Activated T-cell treated with anti-CD3 and anti-CD28 coated beads, Interleukin-2, amount 50 U/mL, for 72 hours (primary cell): ENCODE data around the gene BANF2. TPM values are rescaled to one million over a fixed set of nuclear protein-coding genes. Genes with fewer than 3 reads are reported as not detected.
"Not testable (repeated sequence)": the region's sequence is repeated elsewhere in the genome, so short reads cannot be mapped to it uniquely, and the experiment has no call there.

ENCODE experiments used
- ATAC-seq, 2 donors: fragments of 150-1000 bp; cut with Tn5 transposase; replicated peaks in 1 of 2; 2 replicates each; pipeline ENCODE4 v1.10.0; 2021; ENCODE audit warnings: moderate library complexity in 2 of 2, mild to moderate bottlenecking in 1 of 2
- DNase-seq, 2 donors: peaks; one replicate each; pipeline ENCODE4 v3.0.0; 2021 to 2022; ENCODE audit warnings: mixed read lengths in 1 of 2
- H3K27ac Mint-ChIP-seq: one replicate; pipeline ENCODE4 v1.8.0; 2022; ENCODE audit warnings: mild to moderate bottlenecking, moderate library complexity, mixed read lengths
- H3K27me3 Mint-ChIP-seq: one replicate; pipeline ENCODE4 v1.8.0; 2022; ENCODE audit warnings: low read depth, mixed read lengths
- H3K36me3 Mint-ChIP-seq, 2 donors: one replicate each; pipeline ENCODE4 v1.8.0; 2022; ENCODE audit warnings: mixed read lengths in 2 of 2, mild to moderate bottlenecking in 1 of 2; ENCODE audit not compliant: insufficient read depth in 2 of 2
- H3K4me1 Mint-ChIP-seq: one replicate; pipeline ENCODE4 v1.8.0; 2022; ENCODE audit warnings: low read depth, mixed read lengths
- H3K4me3 Mint-ChIP-seq, 2 donors: one replicate each; pipeline ENCODE4 v1.8.0; 2022; ENCODE audit warnings: mild to moderate bottlenecking in 2 of 2, mixed read lengths in 2 of 2, moderate library complexity in 2 of 2
- H3K9me3 Mint-ChIP-seq, 2 donors: one replicate each; pipeline ENCODE4 v1.8.0; 2022; ENCODE audit warnings: mixed read lengths in 2 of 2
- total RNA-seq, 2 donors: library from RNA; stranded (reverse); gene quantifications; one replicate each; pipeline ENCODE4 v1.2.3, GENCODE V29; 2022

Gene BANF2
- total RNA-seq, 2 donors from 2014 or later, result not detected

GRCh38 chr20:17658648-17658993 is 41.1 kb upstream of the BANF2 start:
- H3K36me3 Mint-ChIP-seq, result peaks cover 9 to 15% of the 10 kb centered on the region in 2 donors
- H3K27ac Mint-ChIP-seq, result no peak overlapping the region
- peaks cover 13% of the 10 kb centered on the region for H3K4me1 Mint-ChIP-seq
- DNase-seq (no peak), ATAC-seq (no peak)
- peaks cover 1 to 5% of the 10 kb centered on the region in 2 donors for H3K9me3 Mint-ChIP-seq
- H3K4me3 Mint-ChIP-seq, result no peak overlapping the region
- no peaks in the 10 kb centered on the region for H3K27me3 Mint-ChIP-seq

- not testable (repeated sequence) for H3K4me3 Mint-ChIP-seq, H3K9me3 Mint-ChIP-seq, ATAC-seq, H3K27me3 Mint-ChIP-seq, H3K27ac Mint-ChIP-seq, DNase-seq
- H3K4me1 Mint-ChIP-seq, result peaks cover 20% of the 10 kb centered on the region
- peaks cover 9 to 15% of the 10 kb centered on the region in 2 donors for H3K36me3 Mint-ChIP-seq
Measured at GRCh38 chr20:17659344-17659743, 40.4 kb upstream of the BANF2 start.

- Mint-ChIP-seq H3K4me1 (peaks cover 24% of the 10 kb centered on the region), H3K36me3 (peaks cover 9 to 15% of the 10 kb centered on the region in 2 donors), H3K9me3 (peaks cover 1 to 5% of the 10 kb centered on the region in 2 donors), H3K27me3 (no peaks in the 10 kb centered on the region), H3K27ac (no peak overlapping the region), H3K4me3 (no peak overlapping the region)
- no peak for DNase-seq
- ATAC-seq, result no peak
Measured at GRCh38 chr20:17659801-17660200, 40.0 kb upstream of the BANF2 start.

- ATAC-seq (no peak), DNase-seq (no peak)
- peaks cover 32% of the 10 kb centered on the region for H3K4me1 Mint-ChIP-seq
- H3K27me3 Mint-ChIP-seq, result no peaks in the 10 kb centered on the region
- H3K9me3 Mint-ChIP-seq, result peaks cover 1 to 5% of the 10 kb centered on the region in 2 donors
- H3K4me3 Mint-ChIP-seq, result no peak overlapping the region
- no peak overlapping the region for H3K27ac Mint-ChIP-seq
- H3K36me3 Mint-ChIP-seq, result peaks cover 9 to 15% of the 10 kb centered on the region in 2 donors
Measured at GRCh38 chr20:17660667-17661066, 39.1 kb upstream of the BANF2 start.

GRCh38 chr20:17661121-17661744 is 38.5 kb upstream of the BANF2 start:
- no peak overlapping the region for H3K4me3 Mint-ChIP-seq
- peaks cover 1 to 5% of the 10 kb centered on the region in 2 donors for H3K9me3 Mint-ChIP-seq
- H3K27me3 Mint-ChIP-seq, result no peaks in the 10 kb centered on the region
- peaks cover 37% of the 10 kb centered on the region for H3K4me1 Mint-ChIP-seq
- DNase-seq (no peak), ATAC-seq (no peak)
- H3K27ac Mint-ChIP-seq, result no peak overlapping the region
- peaks cover 9 to 15% of the 10 kb centered on the region in 2 donors for H3K36me3 Mint-ChIP-seq

- peaks cover 9 to 15% of the 10 kb centered on the region in 2 donors for H3K36me3 Mint-ChIP-seq
- DNase-seq, result no peak
- H3K9me3 Mint-ChIP-seq, result peaks cover 1 to 5% of the 10 kb centered on the region in 2 donors
- no peak overlapping the region for H3K4me3 Mint-ChIP-seq
- peak in 1 of 2 donors; percentile 30 for ATAC-seq
- H3K27ac Mint-ChIP-seq, result no peak overlapping the region
- peaks cover 37% of the 10 kb centered on the region for H3K4me1 Mint-ChIP-seq
- H3K27me3 Mint-ChIP-seq, result no peaks in the 10 kb centered on the region
Measured at GRCh38 chr20:17662333-17663039, 37.3 kb upstream of the BANF2 start.

- H3K4me3 Mint-ChIP-seq, result no peak overlapping the region
- H3K9me3 Mint-ChIP-seq, result peaks cover 1 to 3% of the 10 kb centered on the region in 2 donors
- DNase-seq (no peak), ATAC-seq (no peak)
- H3K27ac Mint-ChIP-seq, result no peak overlapping the region
- H3K36me3 Mint-ChIP-seq, result peaks cover 7 to 14% of the 10 kb centered on the region in 2 donors
- H3K4me1 Mint-ChIP-seq, result peaks cover 37% of the 10 kb centered on the region
- H3K27me3 Mint-ChIP-seq, result no peaks in the 10 kb centered on the region
Measured at GRCh38 chr20:17663040-17663399, 36.7 kb upstream of the BANF2 start.

GRCh38 chr20:17663486-17663885 is 36.3 kb upstream of the BANF2 start:
- no peak overlapping the region for H3K4me3 Mint-ChIP-seq
- DNase-seq, result no peak
- H3K4me1 Mint-ChIP-seq, result peaks cover 37% of the 10 kb centered on the region
- H3K9me3 Mint-ChIP-seq, result peaks cover 1 to 2% of the 10 kb centered on the region in 2 donors
- no peak for ATAC-seq
- H3K36me3 Mint-ChIP-seq, result peaks cover 4 to 11% of the 10 kb centered on the region in 2 donors
- H3K27ac Mint-ChIP-seq, result no peak overlapping the region
- H3K27me3 Mint-ChIP-seq, result no peaks in the 10 kb centered on the region

GRCh38 chr20:17664025-17664633 is 35.6 kb upstream of the BANF2 start:
- Mint-ChIP-seq H3K27ac (peak overlapping the region; percentile 64), H3K4me3 (peak overlapping the region; percentile 45 to 55), H3K36me3 (peaks cover 0 to 7% of the 10 kb centered on the region in 2 donors), H3K4me1 (peaks cover 37% of the 10 kb centered on the region), H3K27me3 (no peaks in the 10 kb centered on the region), H3K9me3 (peaks cover 0 to 1% of the 10 kb centered on the region in 2 donors)
- ATAC-seq (peak; percentile 66 to 73), DNase-seq (peak in 1 of 2 donors; percentile 17)

GRCh38 chr20:17665756-17666155 is 34.0 kb upstream of the BANF2 start:
- no peak for DNase-seq
- H3K27ac Mint-ChIP-seq, result peak overlapping the region; percentile 72

GRCh38 chr20:17666481-17666880 is 33.3 kb upstream of the BANF2 start:
- H3K27ac Mint-ChIP-seq, result no peak overlapping the region
- H3K36me3 Mint-ChIP-seq, result peaks cover 0 to 3% of the 10 kb centered on the region in 2 donors
- H3K4me3 Mint-ChIP-seq, result no peak overlapping the region
- ATAC-seq (no peak), DNase-seq (no peak)
- no peaks in the 10 kb centered on the region for H3K9me3 Mint-ChIP-seq
- H3K4me1 Mint-ChIP-seq, result peaks cover 36% of the 10 kb centered on the region
- no peaks in the 10 kb centered on the region for H3K27me3 Mint-ChIP-seq

More at GRCh38 chr20:17665756-17666155, 34.0 kb upstream of the BANF2 start:
- ATAC-seq, result no peak
- peaks cover 37% of the 10 kb centered on the region for H3K4me1 Mint-ChIP-seq
- H3K9me3 Mint-ChIP-seq, result no peaks in the 10 kb centered on the region
- H3K4me3 Mint-ChIP-seq, result peak overlapping the region in 1 of 2 donors; percentile 3
- H3K36me3 Mint-ChIP-seq, result peaks cover 0 to 1% of the 10 kb centered on the region in 2 donors
- H3K27me3 Mint-ChIP-seq, result no peaks in the 10 kb centered on the region

- Mint-ChIP-seq H3K27me3 (no peaks in the 10 kb centered on the region), H3K9me3 (no peaks in the 10 kb centered on the region), H3K36me3 (peaks cover 0 to 3% of the 10 kb centered on the region in 2 donors), H3K4me3 (no peak overlapping the region), H3K4me1 (peaks cover 26% of the 10 kb centered on the region), H3K27ac (peak overlapping the region; percentile 59)
- DNase-seq, result no peak
- ATAC-seq, result no peak
Measured at GRCh38 chr20:17667445-17667844, 32.3 kb upstream of the BANF2 start.

GRCh38 chr20:17668432-17668831 is 31.3 kb upstream of the BANF2 start:
- DNase-seq, result no peak
- Mint-ChIP-seq H3K9me3 (no peaks in the 10 kb centered on the region), H3K4me3 (no peak overlapping the region), H3K36me3 (peaks cover 0 to 3% of the 10 kb centered on the region in 2 donors), H3K27me3 (no peaks in the 10 kb centered on the region), H3K4me1 (peaks cover 24% of the 10 kb centered on the region), H3K27ac (no peak overlapping the region)
- no peak for ATAC-seq
